GM08714 (cell line): Measurements from ENCODE around the gene WIZ.
A peak's percentile ranks its signal among the peaks of the same experiment; 100 is the strongest.
"Not testable (repeated sequence)": the region's sequence is repeated elsewhere in the genome, so short reads cannot be mapped to it uniquely, and the experiment has no call there.

Source experiments
- H3K4me3 ChIP-seq: fragments of 200-500 bp; sonication (Bioruptor generic); 2 replicates; pipeline ENCODE4 v1.5.1; 2014; ENCODE audit warnings: mild to moderate bottlenecking, low read length, inconsistent platforms
- ZNF274 ChIP-seq: IDR thresholded peaks from 2 replicates; pipeline ENCODE4 v1.6.1; 2012; ENCODE audit warnings: mild to moderate bottlenecking, low read depth, low read length

Gene WIZ

DNA sequence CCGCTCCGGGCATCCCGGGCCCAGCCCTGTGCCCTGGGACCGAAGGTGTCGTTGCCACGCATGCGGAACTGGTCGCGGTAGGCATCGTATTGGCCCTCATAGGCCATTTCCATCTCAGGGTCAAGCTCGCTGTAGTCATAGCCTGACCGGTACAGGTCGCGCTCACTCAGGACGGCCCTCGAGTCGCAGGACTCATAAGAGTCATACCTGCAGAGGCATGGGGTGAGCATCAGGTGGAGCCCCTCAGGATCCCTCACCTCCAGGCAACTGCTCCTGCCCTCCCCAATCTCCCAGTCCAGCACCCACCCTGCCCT lies 48.4 kb downstream of the WIZ start:
- H3K4me3 ChIP-seq, result no peak overlapping the region
- no peak for TF ChIP-seq ZNF274

DNA sequence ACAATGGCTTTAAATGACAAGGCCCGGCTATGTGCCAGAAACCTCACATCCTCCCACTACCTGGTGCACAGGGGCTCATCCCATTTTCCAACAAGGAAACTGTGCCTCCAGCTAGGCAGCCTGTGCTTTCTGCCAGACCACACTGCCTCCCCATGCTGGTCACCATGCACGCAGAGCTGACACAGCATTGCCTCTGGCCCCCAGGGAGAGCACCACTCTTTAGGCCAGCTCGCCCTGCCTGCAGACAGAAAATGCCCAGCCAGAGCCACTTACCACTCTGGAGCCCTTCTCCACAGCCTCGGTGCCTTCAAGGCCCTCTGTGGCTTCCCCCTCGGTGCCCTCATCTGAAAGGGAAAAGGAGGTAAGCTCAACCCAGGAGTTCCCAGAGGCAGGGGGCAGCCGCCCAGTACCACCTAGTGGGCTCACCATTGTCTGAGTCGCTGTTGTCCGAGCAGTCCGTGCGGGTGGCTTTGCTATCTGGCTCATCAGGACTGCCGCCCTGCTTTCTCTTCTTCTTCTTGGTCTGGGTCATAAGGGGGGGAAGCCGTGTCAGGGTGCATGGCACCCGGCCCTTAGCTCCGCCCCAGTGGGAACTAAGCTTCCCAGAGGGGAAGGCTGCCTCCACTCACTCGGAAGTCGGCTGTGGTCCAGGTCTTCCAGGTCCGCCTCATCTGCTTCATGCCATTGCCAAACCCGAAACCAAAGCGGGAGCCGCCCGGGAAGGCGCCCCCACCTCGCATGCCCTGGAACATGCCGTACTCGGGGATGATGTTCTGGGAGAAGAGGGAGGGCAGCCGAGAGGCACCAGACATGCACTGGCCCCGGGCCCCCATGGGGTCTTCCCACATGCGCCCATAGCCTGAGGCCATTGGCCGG lies 49.0 kb downstream of the WIZ start:
- no peak overlapping the region for H3K4me3 ChIP-seq
- TF ChIP-seq ZNF274, result no peak

DNA sequence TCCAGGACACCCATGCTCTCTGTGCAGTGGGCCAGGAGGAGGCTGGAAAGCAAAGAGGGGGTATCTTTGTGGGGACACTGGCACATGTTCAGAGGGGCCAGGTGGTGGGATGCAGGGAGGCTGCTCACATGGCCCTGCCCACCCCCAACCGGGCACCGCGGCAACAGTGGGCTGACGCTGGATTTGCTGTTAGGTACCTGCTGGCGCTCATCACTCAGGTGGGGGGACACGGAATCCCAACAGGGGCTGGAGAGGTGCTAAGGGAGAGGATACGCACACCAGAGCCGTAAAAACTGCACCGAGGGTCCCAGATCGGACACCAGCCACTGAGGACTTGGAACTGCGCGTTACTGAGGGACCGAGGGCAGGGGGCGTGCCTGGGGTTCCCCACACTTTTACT lies 50.1 kb downstream of the WIZ start:
- no peak overlapping the region for H3K4me3 ChIP-seq
- no peak for TF ChIP-seq ZNF274

- no peak overlapping the region for H3K4me3 ChIP-seq
- no peak for TF ChIP-seq ZNF274
Observed at GRCh38 chr19:15399234-15399515, 50.6 kb downstream of the WIZ start.

DNA sequence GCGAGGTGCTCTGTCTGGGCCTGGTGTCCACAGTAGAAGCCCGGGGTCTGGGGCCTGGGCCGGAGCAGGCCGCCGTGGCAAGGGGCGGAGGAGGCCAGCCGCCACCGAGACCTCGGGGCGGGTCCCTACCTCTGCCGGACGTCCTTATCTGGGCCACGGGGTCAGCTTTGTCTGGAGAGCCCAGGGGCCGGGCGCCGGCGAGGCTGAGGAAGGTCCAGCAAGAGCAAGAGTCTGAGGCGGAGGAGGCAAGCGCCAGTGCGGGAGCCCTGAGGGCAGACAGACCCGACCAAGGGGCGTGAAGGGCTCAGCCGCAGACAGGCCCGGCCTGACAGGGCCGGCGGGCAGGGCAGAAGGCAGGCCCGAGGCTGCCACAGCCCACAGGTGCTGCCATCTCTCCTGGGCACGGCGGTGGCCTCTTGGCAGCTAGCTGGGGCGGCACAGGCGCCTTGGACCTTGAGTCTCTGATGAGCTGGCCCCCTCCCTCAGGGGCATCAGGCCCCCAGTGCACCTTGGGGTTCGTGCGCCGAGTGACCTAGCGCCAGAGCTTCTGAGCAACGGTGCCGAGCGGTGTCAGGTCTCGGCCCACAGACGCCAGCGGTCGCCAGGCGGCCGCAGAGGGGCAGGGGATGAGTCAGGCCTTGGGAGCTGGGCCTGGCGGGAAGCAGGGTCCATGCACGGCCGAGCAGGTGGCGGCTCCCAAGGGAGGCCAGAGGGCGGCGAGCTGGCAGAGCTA lies 51.1 kb downstream of the WIZ start:
- TF ChIP-seq ZNF274, result no peak
- no peak overlapping the region for H3K4me3 ChIP-seq

GRCh38 chr19:15397782-15398181 lies 52.0 kb downstream of the WIZ start:
- no peak overlapping the region for H3K4me3 ChIP-seq

GRCh38 chr19:15397236-15397635 lies 52.5 kb downstream of the WIZ start:
- no peak overlapping the region for H3K4me3 ChIP-seq

More at GRCh38 chr19:15397782-15398181, 52.0 kb downstream of the WIZ start:
- no peak for TF ChIP-seq ZNF274

GRCh38 chr19:15396436-15396835 lies 53.3 kb downstream of the WIZ start:
- TF ChIP-seq ZNF274, result no peak
- H3K4me3 ChIP-seq, result no peak overlapping the region

More at GRCh38 chr19:15397236-15397635, 52.5 kb downstream of the WIZ start:
- no peak for TF ChIP-seq ZNF274

DNA sequence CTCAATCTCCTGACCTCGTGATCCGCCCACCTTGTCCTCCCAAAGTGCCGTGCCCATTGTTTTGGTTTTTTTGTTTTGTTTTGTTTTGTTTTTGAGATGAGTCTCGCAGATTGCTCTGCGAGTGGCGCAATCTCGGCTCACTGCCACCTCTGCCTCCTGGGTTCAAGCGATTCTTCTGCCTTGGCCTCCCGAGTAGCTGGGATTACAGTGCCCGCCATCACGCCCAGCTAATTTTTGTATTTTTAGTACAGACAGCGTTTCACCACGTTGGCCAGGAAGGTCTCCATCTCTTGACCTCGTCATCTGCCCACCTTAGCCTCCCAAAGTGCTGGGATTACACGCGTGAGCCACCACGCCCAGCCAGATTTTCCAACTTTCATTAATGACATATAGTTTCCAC lies 54.5 kb downstream of the WIZ start:
- H3K4me3 ChIP-seq, result not testable (repeated sequence)

- no peak for TF ChIP-seq ZNF274
Observed at GRCh38 chr19:15394426-15394825, 55.3 kb downstream of the WIZ start.

DNA sequence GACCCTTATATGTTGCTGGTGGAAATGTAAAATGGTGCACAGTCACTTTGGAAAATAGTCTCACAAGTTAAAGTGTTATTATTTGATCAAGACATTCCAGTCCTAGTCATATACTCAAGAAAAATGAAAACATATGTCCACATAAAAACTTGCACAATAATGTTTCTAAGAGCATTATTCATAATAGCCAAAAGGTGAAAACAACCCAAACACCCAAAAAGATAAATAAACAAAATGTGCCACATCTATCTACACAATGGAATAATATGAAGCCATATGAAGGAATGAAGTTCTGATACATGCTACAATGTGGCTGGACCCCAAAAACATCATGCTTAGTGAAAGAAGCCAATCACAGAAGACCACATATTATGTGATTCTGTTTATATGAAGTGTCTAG lies 55.8 kb downstream of the WIZ start:
- TF ChIP-seq ZNF274, result no peak
- H3K4me3 ChIP-seq, result no peak overlapping the region

More at GRCh38 chr19:15394426-15394825, 55.3 kb downstream of the WIZ start:
- no peak overlapping the region for H3K4me3 ChIP-seq

DNA sequence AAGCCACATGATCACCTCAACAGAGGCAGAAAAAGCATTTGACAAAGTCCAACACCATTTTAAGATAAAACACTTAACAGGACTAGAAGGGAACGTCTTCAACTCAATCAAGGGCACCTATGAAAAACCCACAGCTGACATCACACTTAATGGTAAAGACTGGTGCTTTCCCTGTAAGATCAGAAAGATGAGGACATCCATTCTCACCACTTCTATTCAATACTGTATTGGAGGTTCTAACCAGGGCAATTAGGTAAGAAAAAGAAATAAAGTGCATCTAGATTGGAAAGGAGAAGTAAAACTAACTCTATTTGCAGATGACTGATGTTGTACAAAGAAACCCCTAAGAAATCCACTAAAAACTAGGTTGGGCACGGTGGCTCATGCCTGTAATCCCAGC lies 58.9 kb downstream of the WIZ start:
- TF ChIP-seq ZNF274, result no peak

GRCh38 chr19:15381864-15382263 lies 67.9 kb downstream of the WIZ start:
- H3K4me3 ChIP-seq, result no peak overlapping the region
- no peak for TF ChIP-seq ZNF274

More for the DNA sequence above, 58.9 kb downstream of the WIZ start:
- H3K4me3 ChIP-seq, result no peak overlapping the region

DNA sequence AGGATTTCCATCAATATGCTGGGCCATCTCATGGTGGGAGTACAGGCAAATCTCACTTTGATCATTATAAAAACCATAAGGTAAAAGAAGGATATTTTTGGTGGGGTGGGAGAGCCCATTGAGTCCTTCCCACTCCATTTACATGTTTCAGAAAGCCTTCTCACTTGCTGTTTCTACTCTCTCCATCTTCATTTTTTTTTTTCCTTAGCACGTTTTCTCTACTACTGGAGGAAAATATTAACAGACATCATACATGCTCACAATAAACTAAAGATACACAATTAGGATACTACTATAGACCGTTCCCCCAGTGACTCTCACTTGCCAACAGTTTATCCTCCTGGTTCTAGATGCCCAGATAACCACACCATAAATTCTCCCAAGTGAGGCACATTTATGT lies 68.3 kb downstream of the WIZ start:
- no peak for TF ChIP-seq ZNF274
- H3K4me3 ChIP-seq, result no peak overlapping the region

DNA sequence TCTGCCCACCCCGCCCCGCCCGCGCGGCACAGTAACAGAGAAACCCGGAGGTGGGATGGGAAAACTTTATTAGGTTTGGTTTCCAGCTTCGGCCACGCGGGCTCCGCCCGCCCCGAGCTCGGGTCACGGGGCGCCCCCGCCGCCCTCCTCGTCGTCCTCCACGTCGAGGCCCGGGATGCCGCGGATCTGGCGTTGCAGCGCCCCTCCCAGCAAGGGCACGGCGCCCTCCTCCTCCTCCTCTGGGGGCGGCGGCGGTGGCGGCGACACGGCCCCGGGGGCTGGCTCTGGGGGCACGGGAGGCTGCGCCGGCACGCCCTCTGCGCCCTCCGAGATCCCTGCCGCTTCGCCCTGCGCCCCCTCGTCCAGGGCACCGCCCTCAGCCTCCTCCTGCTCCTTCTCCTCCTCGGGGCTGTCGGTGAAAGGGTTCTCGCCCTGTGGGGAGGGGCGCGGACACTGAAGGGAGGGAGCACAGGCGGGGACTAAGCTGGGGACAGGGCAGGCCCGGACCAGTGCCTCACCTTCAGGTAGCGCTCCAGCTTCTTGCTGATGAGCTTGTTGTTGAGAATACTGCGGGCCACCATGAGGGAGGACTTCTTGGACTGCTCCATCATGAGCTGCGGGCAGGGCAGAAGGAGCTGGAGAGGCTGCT lies 69.6 kb downstream of the WIZ start:
- TF ChIP-seq ZNF274, result no peak
- peak overlapping the region; percentile 53; the same call in 1 of the 2 replicates for H3K4me3 ChIP-seq
